A549 (cell line): ENCODE data around the gene DNM3. TPM values are rescaled to one million over a fixed set of nuclear protein-coding genes. Genes with fewer than 3 reads are reported as not detected.
A peak's percentile ranks its signal among the peaks of the same experiment; 100 is the strongest.

Experiments used
- ATAC-seq, 2 experiments: fragments of 200-7000 bp in 1 of 2; fragments of >200 bp in 1 of 2; cut with Nextera tagmentation in 1 of 2; cut with Tn5 transposase in 1 of 2; 3 replicates each; pipeline versions ENCODE4 v1.8.0 to v1.9.1; 2018 to 2020; ENCODE audit warnings: mild to moderate bottlenecking in 1 of 2, moderate library complexity in 1 of 2
- CTCF ChIA-PET: fragments of 300-600 bp; sonication (Branson Sonifier 250); formaldehyde crosslinking; extraction: SDS; loops from one replicate; lab custom pipeline; 2021; ENCODE audit warnings: antibody characterized with exemption, inconsistent platforms; lab: Yijun Ruan, JAX
- POLR2A ChIA-PET: fragments of 350-600 bp; formaldehyde crosslinking; extraction: SDS; loops from one replicate; lab custom pipeline; 2021; ENCODE audit warnings: antibody characterized with exemption, inconsistent platforms; lab: Yijun Ruan, JAX
- DNase-seq, 2 experiments: peaks; one replicate each; pipeline versions ENCODE4 v3.0.0 to v3.0.0-alpha.2; 2011 to 2016; ENCODE audit warnings: low read depth in 1 of 2, low spot score in 1 of 2
- FAIRE-seq: peaks from 2 replicates; lab custom pipeline; 2011; peaks lifted over from hg19 to GRCh38; lab: Jason Lieb, UNC
- H3K27ac ChIP-seq, 2 experiments: fragments of >200 bp; sonication (Bioruptor Twin); formaldehyde crosslinking; 3 replicates each; pipeline ENCODE4 v1.5.1; 2016 to 2017
- H3K4me1 ChIP-seq: fragments of >200 bp; sonication (Bioruptor Twin); formaldehyde crosslinking; 3 replicates; pipeline ENCODE4 v1.6.1; 2016
- H3K4me2 ChIP-seq: fragments of >200 bp; sonication (Bioruptor Twin); formaldehyde crosslinking; 3 replicates; pipeline ENCODE4 v1.6.1; 2016
- H3K4me3 ChIP-seq: fragments of >200 bp; sonication (Bioruptor Twin); formaldehyde crosslinking; 3 replicates; pipeline ENCODE4 v1.5.1; 2016
- H3K9me3 ChIP-seq: fragments of >200 bp; sonication (Bioruptor Twin); formaldehyde crosslinking; 3 replicates; pipeline ENCODE4 v1.6.1; 2016
- BHLHE40 ChIP-seq: IDR thresholded peaks from 2 replicates; pipeline ENCODE4 v1.6.1; 2012; ENCODE audit warnings: low read depth, low read length, inconsistent platforms
- CBX8 ChIP-seq: fragments of 200-600 bp; sonication (generic); IDR thresholded peaks from 2 replicates; pipeline ENCODE4 v1.6.1; 2016
- CEBPB ChIP-seq, 2 experiments: fragments of >200 bp in 1 of 2; sonication (Bioruptor Twin) in 1 of 2; formaldehyde crosslinking in 1 of 2; IDR thresholded peaks; 2 replicates each; pipeline ENCODE4 v1.6.1; 2012 to 2016
- CHD2 ChIP-seq: fragments of 150-350 bp; IDR thresholded peaks from 2 replicates; pipeline ENCODE4 v1.6.1; 2014; ENCODE audit warnings: low read length; ENCODE audit not compliant: partially characterized antibody
- CHD4 ChIP-seq: fragments of 200-600 bp; sonication (generic); IDR thresholded peaks from 2 replicates; pipeline ENCODE4 v1.6.1; 2016; ENCODE audit warnings: antibody characterized with exemption, mild to moderate bottlenecking, borderline replicate concordance
- EP300 ChIP-seq, 2 experiments: fragments of >200 bp; sonication (Bioruptor Twin); formaldehyde crosslinking; IDR thresholded peaks; 2 replicates in 1 of 2; 3 replicates in 1 of 2; pipeline ENCODE4 v1.6.1; 2016 to 2017
- GATA3 ChIP-seq: IDR thresholded peaks from 2 replicates; pipeline ENCODE4 v1.6.1; 2012; ENCODE audit warnings: borderline replicate concordance
- MAFK ChIP-seq: fragments of 450-650 bp; IDR thresholded peaks from 2 replicates; pipeline ENCODE4 v1.6.1; 2014; ENCODE audit not compliant: partially characterized antibody
- NPAS2 ChIP-seq: fragments of 250-450 bp; sonication (Bioruptor Pico); IDR thresholded peaks from 2 replicates; pipeline ENCODE4 v1.8.0; 2022; ENCODE audit warnings: mild to moderate bottlenecking, moderate library complexity, borderline replicate concordance
- RCOR1 ChIP-seq: fragments of 150-350 bp; IDR thresholded peaks from 2 replicates; pipeline ENCODE4 v1.6.1; 2014; ENCODE audit warnings: antibody characterized with exemption, low read length, low read depth
- RNF2 ChIP-seq: fragments of 200-600 bp; sonication (generic); IDR thresholded peaks from 2 replicates; pipeline ENCODE4 v1.6.1; 2016; ENCODE audit warnings: low read depth, mild to moderate bottlenecking, antibody characterized with exemption, moderate library complexity, borderline replicate concordance
- WGBS: methylation state at CpG from one replicate; pipeline ENCODE4 v1.1.6; 2017; ENCODE audit errors: missing lambda C conversion rate; 5-methylcytosine and 5-hydroxymethylcytosine counted together
- polyA plus RNA-seq, 4 experiments: library from polyadenylated mRNA; depleted of rRNA in 3 of 4; stranded (reverse); fragments of >200 nt; fragmentation: RNase III in 1 of 4; extraction: RNeasy Plus Mini Kit Qiagen cat#74134 plus additional on column Dnase treatment in 1 of 4; gene quantifications; 2 replicates in 3 of 4; 3 replicates in 1 of 4; pipeline ENCODE4 v1.2.3, GENCODE V29; 2011 to 2017
- TF ChIP-seq, protein P1 (sequence below): IDR thresholded peaks from 2 replicates; pipeline ENCODE4 v1.6.1; 2012; ENCODE audit warnings: low read depth, borderline replicate concordance
- TF ChIP-seq, protein P2 (sequence below): fragments of 450-650 bp; IDR thresholded peaks from 2 replicates; pipeline ENCODE4 v1.6.1; 2014; ENCODE audit warnings: antibody characterized with exemption

DNM3 gene
- polyA plus RNA-seq, 2 of the 4 experiments (the other 2 are of a cell fraction) = 0.57 to 1.5 TPM

GRCh38 chr1:171841931-171842761 is 848 bp downstream of the DNM3 start:
- peaks cover 10% of the 10 kb centered on the region; the same call in 1 of the 3 replicates for H3K4me1 ChIP-seq
- ATAC-seq (peak; percentile 6 to 32; a peak in 5 of 6 replicates), FAIRE-seq (no peak), DNase-seq (peak in 1 of 2 experiments; percentile 20)
- ChIA-PET POLR2A (interaction anchor here (0.8 to 1.2 kb wide), 5 partner anchors 8 to 61 kb away, joined by 3 to 5 read pairs (median 4); partner anchors contain the start of gene METTL13), CTCF (interaction anchor here (0.6 to 1.9 kb wide), 5 partner anchors 40 to 142 kb away, joined by 3 to 7 read pairs (median 4); no protein-coding TSS in a partner anchor)
- no peaks in the 10 kb centered on the region for H3K9me3 ChIP-seq
- H3K4me3 ChIP-seq = peak overlapping the region; percentile 67
- WGBS = 6% methylated on average over 30 of the region's 40 CpGs
- TF ChIP-seq CBX8 (peak; percentile 97), RCOR1 (no peak), CHD2 (no peak), RNF2 (peak; percentile 97)
- peak overlapping the region; percentile 2 to 84; a peak in 3 of 6 replicates for H3K27ac ChIP-seq
- H3K4me2 ChIP-seq = peak overlapping the region; percentile 96

DNA sequence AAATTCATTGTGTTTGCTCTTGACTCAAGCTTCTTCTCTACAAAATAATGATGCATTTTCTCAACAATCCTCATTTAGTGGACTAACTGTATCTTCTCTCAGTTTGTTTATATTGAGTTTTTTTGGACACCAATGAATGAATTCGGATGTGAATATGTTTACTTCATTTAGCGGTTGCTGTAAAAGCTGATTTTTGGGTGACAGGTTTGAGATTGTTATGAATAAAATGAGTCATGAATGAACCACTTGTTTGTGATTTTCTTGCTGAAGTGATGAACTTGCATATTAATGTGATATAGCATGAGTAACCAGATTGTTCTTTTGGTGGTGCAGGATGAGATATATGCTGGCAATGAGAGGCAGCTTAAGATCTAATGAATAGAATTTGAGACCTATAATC is 3.1 kb downstream of the DNM3 start:
- Histone ChIP-seq H3K4me3 (no peak overlapping the region), H3K9me3 (no peaks in the 10 kb centered on the region), H3K4me2 (no peak overlapping the region), H3K4me1 (peaks cover 10% of the 10 kb centered on the region; the same call in 1 of the 3 replicates), H3K27ac (no peak overlapping the region)
- FAIRE-seq = no peak
- no peak for ATAC-seq
- DNase-seq = no peak
- CTCF ChIA-PET = interaction anchor here (2.4 kb wide), 1 partner anchor 42 kb away, joined by 5 read pairs; no protein-coding TSS in a partner anchor
- POLR2A ChIA-PET = no interaction called here
- WGBS = 69% methylated on average over 2 of the region's 2 CpGs
- no peak for TF ChIP-seq CHD4
- TF ChIP-seq, protein P1, sequence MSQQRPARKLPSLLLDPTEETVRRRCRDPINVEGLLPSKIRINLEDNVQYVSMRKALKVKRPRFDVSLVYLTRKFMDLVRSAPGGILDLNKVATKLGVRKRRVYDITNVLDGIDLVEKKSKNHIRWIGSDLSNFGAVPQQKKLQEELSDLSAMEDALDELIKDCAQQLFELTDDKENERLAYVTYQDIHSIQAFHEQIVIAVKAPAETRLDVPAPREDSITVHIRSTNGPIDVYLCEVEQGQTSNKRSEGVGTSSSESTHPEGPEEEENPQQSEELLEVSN = no peak

DNA sequence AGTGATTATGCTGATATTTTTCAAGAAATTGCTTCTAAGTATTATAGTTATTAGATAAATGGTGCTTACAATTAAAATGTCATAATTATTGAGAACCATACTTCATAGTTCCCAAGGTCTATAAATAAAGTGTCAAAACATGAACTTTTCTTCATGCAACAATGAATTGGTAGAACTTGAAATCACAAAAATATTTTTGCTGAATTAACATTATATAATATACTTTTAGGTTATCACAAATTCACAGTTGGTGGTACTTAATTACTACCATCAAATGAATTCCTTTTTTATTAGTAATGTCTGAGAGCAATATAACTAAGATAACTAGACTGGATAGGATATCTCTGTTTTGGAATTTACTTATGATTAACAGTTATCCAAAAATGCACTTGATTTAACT is 4.7 kb downstream of the DNM3 start:
- ChIA-PET CTCF (no interaction called here), POLR2A (no interaction called here)
- DNase-seq (no peak), FAIRE-seq (no peak), ATAC-seq (no peak)
- no peak for TF ChIP-seq NPAS2 (CRISPR knock-in tag)
- no peak for TF ChIP-seq GATA3
- peak; percentile 43 for TF ChIP-seq MAFK
- no peak for TF ChIP-seq BHLHE40
- TF ChIP-seq, protein P2, sequence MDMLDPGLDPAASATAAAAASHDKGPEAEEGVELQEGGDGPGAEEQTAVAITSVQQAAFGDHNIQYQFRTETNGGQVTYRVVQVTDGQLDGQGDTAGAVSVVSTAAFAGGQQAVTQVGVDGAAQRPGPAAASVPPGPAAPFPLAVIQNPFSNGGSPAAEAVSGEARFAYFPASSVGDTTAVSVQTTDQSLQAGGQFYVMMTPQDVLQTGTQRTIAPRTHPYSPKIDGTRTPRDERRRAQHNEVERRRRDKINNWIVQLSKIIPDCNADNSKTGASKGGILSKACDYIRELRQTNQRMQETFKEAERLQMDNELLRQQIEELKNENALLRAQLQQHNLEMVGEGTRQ = no peak
- no peaks in the 10 kb centered on the region for H3K9me3 ChIP-seq
- H3K4me2 ChIP-seq = no peak overlapping the region
- H3K4me1 ChIP-seq = 0 out of 3 replicates have a peak, but pooled peaks cover 6% of the 10 kb centered on the region
- no peak overlapping the region for H3K27ac ChIP-seq
- H3K4me3 ChIP-seq = no peak overlapping the region

DNA sequence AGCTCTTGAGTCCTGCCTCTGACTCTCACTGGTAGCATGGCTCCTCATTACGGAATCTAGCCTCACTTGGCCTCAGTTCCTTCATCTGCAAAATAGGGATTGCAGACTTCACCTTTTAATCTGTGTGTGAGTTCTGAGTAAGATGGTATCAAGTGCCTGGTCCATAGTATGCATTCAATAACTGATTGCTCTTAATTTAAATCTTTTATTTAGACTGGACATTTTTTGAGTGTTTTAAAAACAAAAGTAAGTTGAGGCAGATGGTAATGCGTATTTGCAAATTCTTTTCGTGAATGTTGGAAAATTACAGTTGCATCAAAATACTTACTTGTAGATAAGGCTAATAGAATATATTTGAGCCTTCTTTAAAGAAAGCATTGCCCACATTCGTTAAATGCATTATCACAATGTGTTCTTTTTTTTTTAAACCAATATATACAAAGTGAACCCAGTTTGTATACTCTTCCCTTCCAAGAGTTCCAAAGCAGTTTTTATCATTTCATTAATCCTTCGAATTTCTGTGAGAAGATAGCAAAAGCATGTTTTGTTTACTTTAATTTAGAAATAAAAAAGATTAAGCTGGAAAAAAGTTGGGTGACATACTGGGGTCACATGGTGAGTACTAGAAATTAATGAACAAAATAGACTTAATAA is 8.1 kb downstream of the DNM3 start:
- Histone ChIP-seq H3K4me1 (no peaks in the 10 kb centered on the region), H3K9me3 (no peaks in the 10 kb centered on the region), H3K4me3 (no peak overlapping the region), H3K4me2 (no peak overlapping the region), H3K27ac (no peak overlapping the region)
- WGBS = 43% methylated on average over 5 of the region's 5 CpGs
- POLR2A ChIA-PET = interaction anchor here (1.7 kb wide), 1 partner anchor 8 kb away, joined by 5 read pairs; the partner anchor contains the start of gene DNM3
- CTCF ChIA-PET = no interaction called here
- no peak for ATAC-seq
- no peak for DNase-seq
- FAIRE-seq = no peak
- TF ChIP-seq RNF2 = 0 out of 2 replicates have a peak, but pooled peaks have one; percentile 95
- TF ChIP-seq CEBPB (IDR thresholded peaks at IDR 0.05) = no peak
- no peak for TF ChIP-seq EP300 (IDR thresholded peaks at IDR 0.05)
- TF ChIP-seq CBX8 = peak; percentile 87
